Lower lobe of right lung (tissue), 2 donors: ENCODE data around the gene TRIM10. TPM values are rescaled to one million over a fixed set of nuclear protein-coding genes. Genes with fewer than 3 reads are reported as not detected.

Experiments
- ATAC-seq, 2 donors: fragments of 200-7000 bp; cut with Tn5 transposase; one replicate each; pipeline ENCODE4 v1.9.1; 2020 to 2022; ENCODE audit warnings: mild to moderate bottlenecking in 2 of 2, moderate library complexity in 2 of 2
- DNase-seq: peaks from one replicate; pipeline ENCODE4 v3.0.0-alpha.2; 2020
- H3K27ac ChIP-seq: fragments of 200-600 bp; one replicate; pipeline ENCODE4 v1.8.0; 2022
- H3K27me3 ChIP-seq: fragments of 200-600 bp; one replicate; pipeline ENCODE4 v1.8.0; 2022; ENCODE audit warnings: low read depth
- H3K36me3 ChIP-seq: fragments of 200-600 bp; one replicate; pipeline ENCODE4 v1.8.0; 2022; ENCODE audit warnings: mild to moderate bottlenecking
- H3K4me1 ChIP-seq: fragments of 200-600 bp; one replicate; pipeline ENCODE4 v1.8.0; 2022
- H3K4me3 ChIP-seq: fragments of 200-600 bp; one replicate; pipeline ENCODE4 v1.8.0; 2022; ENCODE audit warnings: mild to moderate bottlenecking
- H3K9me3 ChIP-seq: fragments of 200-600 bp; one replicate; pipeline ENCODE4 v1.8.0; 2022
- CTCF ChIP-seq: fragments of 200-600 bp; IDR thresholded peaks from one replicate; pipeline ENCODE4 v1.8.0; 2022; ENCODE audit warnings: antibody characterized with exemption, mild to moderate bottlenecking
- intact Hi-C: fragments of 100-400 bp; cut with DNase I; formaldehyde crosslinking; loops from one replicate; pipeline ENCODE4 v1.11.0; 2022
- total RNA-seq: library from RNA; stranded (reverse); fragmentation: NEBNext Ultra II Directional; extraction: Animal tissue kit (Norgen Biotek cat#: 25700); gene quantifications from one replicate; pipeline ENCODE4 v1.2.1, GENCODE V29; 2021
- donor health status: DM: no; HTN: yes; CAD: no; lungs with severe emphysema.

Gene TRIM10
- total RNA-seq, 1 donor from 2014 or later: not detected

- intact Hi-C loops: no loop called here
- Histone ChIP-seq H3K27ac (no peak overlapping the region), H3K4me3 (no peak overlapping the region)
These were observed 30.8 kb downstream of the TRIM10 start for GRCh38 chr6:30130179-30130679.

GRCh38 chr6:30129265-30130178, 31.5 kb downstream of the TRIM10 start:
- Histone ChIP-seq H3K4me3 (no peak overlapping the region), H3K27ac (no peak overlapping the region), H3K36me3 (no peaks in the 10 kb centered on the region), H3K9me3 (no peaks in the 10 kb centered on the region), H3K4me1 (peaks cover 21% of the 10 kb centered on the region), H3K27me3 (peaks cover 39% of the 10 kb centered on the region)
- intact Hi-C loops: no loop called here
- TF ChIP-seq CTCF: no peak
- DNase-seq (no peak), ATAC-seq (peak; percentile 80)

More at GRCh38 chr6:30130179-30130679, 30.8 kb downstream of the TRIM10 start:
- DNase-seq: no peak
- Histone ChIP-seq H3K9me3 (no peaks in the 10 kb centered on the region), H3K27me3 (peaks cover 46% of the 10 kb centered on the region), H3K36me3 (no peaks in the 10 kb centered on the region), H3K4me1 (peaks cover 21% of the 10 kb centered on the region)
- ATAC-seq: peak; percentile 55 to 61
- TF ChIP-seq CTCF: no peak

GRCh38 chr6:30127238-30128093, 33.5 kb downstream of the TRIM10 start:
- ATAC-seq: peak; percentile 9 to 17

GRCh38 chr6:30122515-30122914, 38.5 kb downstream of the TRIM10 start:
- Histone ChIP-seq H3K27me3 (no peaks in the 10 kb centered on the region), H3K4me1 (peaks cover under 1% of the 10 kb centered on the region), H3K27ac (no peak overlapping the region), H3K36me3 (no peaks in the 10 kb centered on the region), H3K9me3 (no peaks in the 10 kb centered on the region), H3K4me3 (no peak overlapping the region)
- no peak for ATAC-seq
- DNase-seq: no peak
- intact Hi-C loops: no loop called here
- TF ChIP-seq CTCF: no peak

More at GRCh38 chr6:30127238-30128093, 33.5 kb downstream of the TRIM10 start:
- Histone ChIP-seq H3K36me3 (no peaks in the 10 kb centered on the region), H3K9me3 (no peaks in the 10 kb centered on the region), H3K27me3 (peaks cover 37% of the 10 kb centered on the region), H3K4me3 (no peak overlapping the region), H3K27ac (no peak overlapping the region), H3K4me1 (peaks cover 21% of the 10 kb centered on the region)
- intact Hi-C loops: no loop called here
- TF ChIP-seq CTCF: no peak
- DNase-seq: no peak
